Measurements from ENCODE around the gene PDE10A.
"Not testable (repeated sequence)": the region's sequence is repeated elsewhere in the genome, so short reads cannot be mapped to it uniquely, and the experiment has no call there.

The PDE10A gene

DNA sequence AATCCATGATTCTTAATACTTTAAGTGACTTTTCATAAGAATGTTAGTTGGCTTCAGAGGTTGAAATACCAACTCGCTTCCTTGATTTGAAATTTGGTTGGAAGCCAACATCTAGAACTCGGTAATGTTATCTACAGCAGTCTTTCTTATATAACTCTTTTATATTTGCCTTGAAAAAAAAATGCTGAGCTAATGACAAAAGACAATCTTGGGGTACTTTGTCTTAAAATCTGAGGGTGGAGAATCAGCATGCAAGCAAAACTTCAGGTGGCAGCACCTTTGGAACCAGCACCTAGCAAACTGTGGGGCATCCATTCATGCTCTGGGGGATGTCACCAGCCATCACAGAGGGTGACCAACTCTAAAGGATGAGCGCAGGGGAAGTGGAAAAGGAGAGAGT lies 76.3 kb downstream of the PDE10A start:
- DNase-seq (ENCODE audit: low read depth in 2 of 2): no peak

DNA sequence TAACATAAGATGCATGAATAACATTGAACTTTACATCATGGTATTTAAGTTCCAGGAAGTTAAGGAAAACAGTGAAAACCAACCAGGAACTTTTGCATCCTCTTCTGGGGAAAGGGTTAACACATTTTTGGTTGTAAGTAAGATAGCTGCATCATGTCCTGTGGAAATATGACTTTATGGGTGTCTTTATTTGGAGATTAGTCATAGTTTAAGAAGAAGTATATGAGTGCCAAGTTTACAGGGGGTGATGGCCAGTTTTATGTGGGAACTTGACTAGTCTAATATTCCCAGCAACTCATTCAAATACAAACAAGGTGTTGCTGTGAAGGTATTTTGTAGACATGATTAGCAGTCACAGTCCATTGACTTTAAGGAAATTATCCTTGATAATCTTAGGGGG lies 78.0 kb downstream of the PDE10A start:
- DNase-seq (ENCODE audit: low read depth in 2 of 2): no peak

DNA sequence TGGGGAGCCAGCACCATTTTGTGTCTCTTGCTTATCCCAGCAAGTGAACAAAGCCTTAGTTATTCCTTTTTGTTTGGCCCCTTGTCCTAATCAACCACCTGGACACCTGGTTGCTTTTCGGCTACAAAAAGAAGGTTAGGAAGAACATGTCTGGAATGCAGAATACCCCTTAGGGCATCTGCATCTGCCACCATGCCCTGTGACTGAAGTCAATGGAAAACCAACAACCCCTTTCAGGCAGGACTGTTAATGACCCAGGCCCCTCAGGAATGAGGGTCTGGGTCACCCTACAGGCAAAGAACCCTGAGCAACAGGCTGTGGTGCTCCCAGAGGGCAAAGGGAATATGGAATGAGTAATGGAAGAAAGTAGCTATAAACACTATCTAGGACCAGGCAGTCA lies 78.5 kb downstream of the PDE10A start:
- no peak for DNase-seq (ENCODE audit: low read depth in 2 of 2)

- no peak for DNase-seq (ENCODE audit: low read depth in 2 of 2)
These were observed 81.4 kb downstream of the PDE10A start for GRCh38 chr6:165581678-165582077.

GRCh38 chr6:165580136-165580535 lies 82.9 kb downstream of the PDE10A start:
- DNase-seq (ENCODE audit: low read depth in 2 of 2): no peak

DNA sequence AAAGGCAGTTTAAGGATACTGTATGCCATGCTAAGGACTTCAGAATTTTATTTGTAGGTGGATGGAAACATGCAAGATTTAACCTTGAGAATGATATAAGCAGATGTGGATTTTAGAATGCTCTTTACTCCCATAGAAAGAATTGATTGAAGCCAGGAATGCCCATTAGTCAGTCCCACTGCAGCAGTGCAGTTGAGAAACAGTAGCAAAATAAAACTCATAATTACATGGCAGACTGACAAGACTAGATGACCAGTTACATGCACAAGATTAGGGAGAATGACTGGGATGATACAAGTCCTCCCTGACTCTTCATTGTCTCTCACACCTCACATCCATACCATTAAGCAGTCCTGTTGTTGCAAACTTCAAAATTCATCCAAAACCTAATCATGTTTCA lies 83.9 kb downstream of the PDE10A start:
- DNase-seq (ENCODE audit: low read depth in 2 of 2): no peak

DNA sequence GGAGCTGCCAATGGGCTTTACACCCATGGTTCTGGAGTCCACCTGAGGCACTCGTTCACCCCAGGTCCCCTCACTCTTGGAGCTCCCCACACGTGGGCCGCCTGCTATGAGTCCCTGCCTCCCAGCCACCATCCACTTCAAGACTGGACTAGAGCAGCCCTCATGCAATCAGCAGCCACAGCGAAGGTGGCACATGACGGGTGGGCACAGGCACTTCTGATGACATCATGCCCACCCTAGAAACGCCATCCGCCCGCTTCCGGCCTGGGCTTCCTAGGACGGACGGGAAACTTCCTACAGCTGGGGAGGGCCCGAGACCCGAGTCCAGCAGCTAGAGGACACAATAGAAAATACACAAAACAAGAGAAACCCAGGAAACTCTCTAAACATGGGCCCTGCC lies 85.5 kb downstream of the PDE10A start:
- no peak for DNase-seq (ENCODE audit: low read depth in 2 of 2)

DNA sequence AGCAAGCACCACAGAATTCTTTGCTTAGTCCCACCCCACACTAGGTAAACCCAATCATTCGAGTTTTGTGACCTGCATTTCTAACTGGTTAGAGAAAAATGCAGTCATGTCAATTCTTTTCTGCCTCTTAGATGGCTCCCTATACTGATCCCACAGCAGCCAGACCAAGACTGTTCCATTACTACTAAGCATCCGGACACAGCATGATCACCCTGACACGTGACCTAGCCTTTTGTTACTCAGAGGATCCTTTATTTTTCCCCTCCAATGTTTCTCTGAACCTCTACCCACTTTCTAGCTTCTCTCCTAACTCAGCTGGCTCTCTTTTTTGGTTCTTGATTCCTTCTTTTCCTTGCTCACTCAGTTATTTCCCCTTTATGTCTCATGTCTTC lies 87.9 kb downstream of the PDE10A start:
- no peak for DNase-seq (ENCODE audit: low read depth in 2 of 2)

DNA sequence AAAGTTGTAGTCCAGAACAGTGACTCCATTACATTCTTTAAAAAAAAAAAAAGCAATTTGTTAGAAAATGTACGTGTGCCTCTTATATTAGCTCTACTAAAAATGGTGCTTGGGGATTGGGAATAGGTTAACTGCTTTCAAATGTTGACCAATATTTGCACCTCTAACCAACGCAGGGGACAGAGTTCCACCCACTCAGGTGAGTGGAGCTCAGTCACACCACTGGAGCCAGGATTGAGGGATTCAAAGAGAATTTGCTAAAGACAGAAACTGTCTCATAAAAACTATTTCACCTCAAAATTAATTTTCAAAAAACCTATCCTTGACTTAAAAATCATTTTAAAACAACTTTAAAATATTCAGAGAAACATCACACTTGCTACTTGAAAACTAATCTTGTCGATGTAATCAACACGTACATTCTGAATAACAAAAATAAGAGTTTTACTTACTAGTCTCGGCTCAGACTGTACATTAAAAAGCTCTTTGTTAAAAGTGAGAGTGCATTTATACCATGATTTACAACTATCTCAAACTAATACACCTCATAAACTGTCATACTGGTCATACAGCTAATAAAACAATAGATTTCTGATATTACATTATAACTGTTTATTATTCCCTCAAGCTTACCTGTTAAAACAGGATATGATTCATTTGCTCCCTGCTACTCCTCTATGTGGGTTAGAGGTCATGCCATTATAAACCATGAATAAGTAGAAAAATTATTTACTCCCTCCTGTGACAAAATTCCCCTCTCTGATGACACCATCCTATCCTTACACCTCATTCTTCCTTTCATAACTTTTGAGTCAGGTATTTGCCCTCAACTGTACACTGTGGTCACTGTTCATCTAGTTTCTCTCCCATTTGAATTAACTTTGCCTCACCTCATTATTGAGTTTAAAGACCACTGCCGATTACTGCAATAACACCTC lies 88.6 kb downstream of the PDE10A start:
- DNase-seq (ENCODE audit: low read depth in 2 of 2): no peak

GRCh38 chr6:165573671-165574070 lies 89.4 kb downstream of the PDE10A start:
- no peak for DNase-seq (ENCODE audit: low read depth in 2 of 2)

DNA sequence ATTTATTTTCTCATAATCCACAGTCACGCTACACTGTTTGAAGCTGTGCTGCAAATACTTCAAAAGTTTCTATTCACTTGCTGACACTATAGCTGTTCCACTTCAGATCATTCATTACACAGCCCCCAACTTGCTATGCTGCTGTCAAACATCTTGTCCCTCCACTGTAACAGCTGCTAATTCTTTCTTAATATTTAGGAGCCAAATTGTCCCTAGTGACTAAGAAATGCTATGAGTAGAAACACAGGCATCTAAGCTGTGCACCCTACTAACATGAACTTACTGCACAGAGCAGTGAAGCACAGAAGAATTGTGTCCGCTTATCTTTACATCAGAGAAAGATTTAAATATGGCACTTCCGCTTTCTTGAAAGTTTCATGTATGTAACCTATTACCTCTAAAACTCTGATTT lies 91.3 kb downstream of the PDE10A start:
- no peak for DNase-seq (ENCODE audit: low read depth in 2 of 2)

GRCh38 chr6:165571068-165571682 lies 91.9 kb downstream of the PDE10A start:
- no peak for DNase-seq (ENCODE audit: low read depth in 2 of 2)

DNA sequence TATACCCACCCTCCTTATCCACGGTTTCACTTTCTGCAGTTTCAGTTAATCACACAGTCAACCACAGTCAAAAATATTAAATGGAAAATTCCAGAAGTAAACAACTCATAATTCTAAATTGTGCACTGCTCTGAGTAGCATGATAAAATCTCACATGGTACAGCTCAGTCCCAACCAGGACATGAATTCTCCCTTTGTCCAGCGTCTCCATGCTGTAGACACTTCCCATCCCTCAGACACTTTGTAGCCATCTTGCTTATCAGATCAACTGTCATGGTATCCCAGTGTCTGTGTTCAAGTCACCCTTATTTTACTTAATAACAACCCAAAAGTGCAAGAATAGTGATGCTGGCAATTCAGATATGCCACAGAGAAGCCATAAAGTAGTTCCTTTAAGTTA lies 94.7 kb downstream of the PDE10A start:
- no peak for DNase-seq (ENCODE audit: low read depth in 2 of 2)

- DNase-seq (ENCODE audit: low read depth in 2 of 2): no peak
These were observed 96.8 kb downstream of the PDE10A start for GRCh38 chr6:165566088-165566828.

GRCh38 chr6:165562421-165563090 lies 100.5 kb downstream of the PDE10A start:
- DNase-seq (ENCODE audit: low read depth in 2 of 2): no peak

GRCh38 chr6:165559632-165560031 lies 103.4 kb downstream of the PDE10A start:
- DNase-seq (ENCODE audit: low read depth in 2 of 2): no peak

GRCh38 chr6:165558097-165558496 lies 104.9 kb downstream of the PDE10A start:
- DNase-seq (ENCODE audit: low read depth in 2 of 2): not testable (repeated sequence)

- DNase-seq (ENCODE audit: low read depth in 2 of 2): no peak
These were observed 105.4 kb downstream of the PDE10A start for GRCh38 chr6:165557674-165558073.

DNA sequence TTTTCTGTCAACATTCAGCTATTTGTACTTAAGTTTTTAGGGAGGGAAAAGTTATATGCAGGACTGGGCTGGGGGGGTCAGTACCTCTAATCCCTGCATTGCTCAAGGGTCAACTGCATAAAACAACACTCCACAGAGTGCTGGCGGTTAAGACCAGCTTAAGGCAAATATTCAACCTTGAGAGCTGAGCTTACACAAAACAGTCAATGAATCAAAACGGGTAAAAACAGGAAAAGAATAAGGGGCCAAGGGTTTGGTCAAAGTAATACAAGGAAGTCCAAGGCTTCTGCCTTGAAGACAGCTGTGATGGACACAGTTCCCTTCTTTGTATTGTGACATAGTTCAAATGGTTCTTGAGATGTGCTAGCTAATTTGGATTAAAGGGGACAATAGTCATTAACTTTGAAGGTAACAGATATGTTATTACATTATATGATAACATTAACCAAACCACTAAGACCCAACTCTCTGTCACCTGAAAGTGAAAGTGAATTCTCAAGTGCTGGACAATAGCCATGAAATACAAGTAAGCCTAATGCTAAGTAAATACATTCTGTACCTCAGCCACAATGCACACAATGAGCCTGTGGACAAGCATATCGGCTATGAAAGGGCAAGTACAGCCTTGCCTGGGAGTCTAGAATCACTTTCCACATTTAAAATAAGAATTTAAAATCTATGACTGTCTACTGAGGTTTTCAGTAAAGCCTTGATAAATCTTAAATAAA lies 106.8 kb downstream of the PDE10A start:
- no peak for DNase-seq (ENCODE audit: low read depth in 2 of 2)

DNA sequence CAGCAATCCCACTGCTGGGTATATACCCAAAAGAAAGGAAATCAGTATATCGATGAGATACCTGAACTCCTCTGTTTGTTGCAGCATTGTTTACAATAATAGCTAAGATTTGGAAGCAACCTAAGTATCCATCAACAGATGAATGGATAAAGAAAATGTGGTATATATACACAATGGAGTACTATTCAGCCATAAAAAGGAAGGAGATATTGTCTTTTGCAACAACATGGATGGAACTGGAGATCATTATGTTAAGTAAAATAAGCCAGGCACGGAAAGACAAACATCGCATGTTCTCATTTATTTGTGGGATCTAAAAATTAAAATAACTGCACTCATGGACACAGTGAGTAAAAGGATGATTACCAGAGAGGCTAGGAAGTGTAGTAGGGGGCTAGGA lies 108.4 kb downstream of the PDE10A start:
- DNase-seq (ENCODE audit: low read depth in 2 of 2): not testable (repeated sequence)

DNA sequence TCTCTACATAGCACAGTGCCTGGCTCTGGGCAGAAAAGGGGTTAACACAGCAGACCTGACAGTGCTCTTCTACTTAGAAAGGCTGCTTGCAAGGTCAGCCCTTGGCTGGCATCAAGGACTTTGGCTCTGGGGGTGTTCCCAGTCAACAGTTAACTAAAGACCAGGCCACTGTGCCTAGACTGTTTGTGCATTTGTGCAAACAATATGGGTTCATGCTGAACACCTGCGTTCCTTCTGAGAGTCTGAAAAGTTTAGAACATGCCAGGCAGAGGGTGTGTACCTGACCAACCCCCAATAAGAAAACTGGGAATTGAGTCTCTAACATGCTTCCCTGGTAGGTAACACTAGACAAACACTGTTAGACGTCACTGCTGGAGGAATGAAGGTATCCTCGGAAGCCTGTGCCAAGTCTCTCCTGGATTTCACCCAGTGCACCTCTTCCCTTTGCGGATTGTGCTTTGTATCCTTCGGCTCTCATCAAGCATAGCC lies 110.7 kb downstream of the PDE10A start:
- DNase-seq (ENCODE audit: low read depth in 2 of 2): no peak
